Measurements from ENCODE around the gene AJM1. TPM values are rescaled to one million over a fixed set of nuclear protein-coding genes. Genes with fewer than 3 reads are reported as not detected.
"Not testable (repeated sequence)": the region's sequence is repeated elsewhere in the genome, so short reads cannot be mapped to it uniquely, and the experiment has no call there.

The AJM1 gene
- total RNA-seq, 1 donor from 2014 or later = 4.4 TPM

DNA sequence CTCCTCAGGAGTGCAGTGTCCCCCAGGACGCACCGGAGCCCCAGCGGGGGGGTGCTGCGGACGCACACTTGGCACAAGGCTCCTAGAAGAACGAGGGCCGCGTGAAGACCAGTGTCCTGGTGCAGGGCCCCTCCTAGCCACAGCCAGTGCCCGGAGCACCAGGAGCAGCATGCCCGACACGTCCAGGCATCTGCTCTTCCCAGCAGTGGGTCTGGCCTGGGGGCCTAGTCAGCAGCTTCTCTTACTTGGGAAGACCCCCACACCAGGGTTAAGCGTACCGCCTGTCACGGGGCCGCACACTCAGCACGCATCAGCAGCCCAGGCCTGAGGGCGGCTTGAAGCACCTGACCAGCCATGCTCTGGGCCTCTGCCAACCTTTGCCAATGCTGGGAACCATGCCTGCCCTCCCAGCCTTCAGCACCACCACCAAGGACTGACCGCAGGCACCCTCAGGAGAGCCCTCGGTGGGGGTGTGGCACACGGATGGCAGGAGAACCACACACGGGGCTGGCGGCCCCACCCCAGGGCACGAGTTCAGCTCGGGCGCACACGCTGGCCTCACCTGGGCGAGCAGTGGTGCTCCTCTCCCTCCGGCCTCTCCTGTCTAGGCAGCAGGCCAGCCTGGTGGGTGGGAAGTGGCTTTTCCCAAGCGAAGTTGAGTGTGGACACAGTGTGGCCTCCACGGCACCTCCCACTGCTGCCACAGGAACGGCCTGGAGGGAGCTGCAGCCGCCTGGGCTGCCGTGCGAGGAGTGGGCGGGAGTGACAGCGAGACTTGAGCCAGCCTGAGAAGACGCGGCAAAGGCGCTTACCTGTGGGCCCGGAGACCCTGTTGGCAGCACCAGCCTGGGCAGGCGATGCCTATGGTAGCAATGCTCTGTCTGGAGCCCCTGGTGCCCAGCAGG is 12.0 kb upstream of the AJM1 start:
- Mint-ChIP-seq H3K4me1 (ENCODE audit: unreplicated experiment) (no peaks in the 10 kb centered on the region), H3K9me3 (ENCODE audit: unreplicated experiment) (no peaks in the 10 kb centered on the region), H3K4me3 (ENCODE audit: unreplicated experiment) (no peak overlapping the region), H3K27ac (ENCODE audit: unreplicated experiment) (no peak overlapping the region), H3K27me3 (ENCODE audit: unreplicated experiment) (no peaks in the 10 kb centered on the region), H3K36me3 (ENCODE audit: unreplicated experiment) (peaks cover 18% of the 10 kb centered on the region)
- DNase-seq (ENCODE audit: extremely low spot score, unreplicated experiment) = no peak
- TF ChIP-seq CTCF (IDR thresholded peaks at IDR 0.05) = no peak

- Mint-ChIP-seq H3K36me3 (ENCODE audit: unreplicated experiment) (peaks cover 18% of the 10 kb centered on the region), H3K4me3 (ENCODE audit: unreplicated experiment) (no peak overlapping the region), H3K4me1 (ENCODE audit: unreplicated experiment) (no peaks in the 10 kb centered on the region), H3K27ac (ENCODE audit: unreplicated experiment) (no peak overlapping the region), H3K27me3 (ENCODE audit: unreplicated experiment) (no peaks in the 10 kb centered on the region), H3K9me3 (ENCODE audit: unreplicated experiment) (no peaks in the 10 kb centered on the region)
- no peak for DNase-seq (ENCODE audit: extremely low spot score, unreplicated experiment)
- no peak for TF ChIP-seq CTCF (IDR thresholded peaks at IDR 0.05)
Measured at GRCh38 chr9:136831002-136831719, 11.1 kb upstream of the AJM1 start.

GRCh38 chr9:136831720-136832104 is 10.6 kb upstream of the AJM1 start:
- DNase-seq (ENCODE audit: extremely low spot score, unreplicated experiment) = no peak
- Mint-ChIP-seq H3K9me3 (ENCODE audit: unreplicated experiment) (no peaks in the 10 kb centered on the region), H3K4me3 (ENCODE audit: unreplicated experiment) (no peak overlapping the region), H3K27me3 (ENCODE audit: unreplicated experiment) (no peaks in the 10 kb centered on the region), H3K4me1 (ENCODE audit: unreplicated experiment) (no peaks in the 10 kb centered on the region), H3K36me3 (ENCODE audit: unreplicated experiment) (peaks cover 18% of the 10 kb centered on the region), H3K27ac (ENCODE audit: unreplicated experiment) (no peak overlapping the region)
- no peak for TF ChIP-seq CTCF (IDR thresholded peaks at IDR 0.05)

DNA sequence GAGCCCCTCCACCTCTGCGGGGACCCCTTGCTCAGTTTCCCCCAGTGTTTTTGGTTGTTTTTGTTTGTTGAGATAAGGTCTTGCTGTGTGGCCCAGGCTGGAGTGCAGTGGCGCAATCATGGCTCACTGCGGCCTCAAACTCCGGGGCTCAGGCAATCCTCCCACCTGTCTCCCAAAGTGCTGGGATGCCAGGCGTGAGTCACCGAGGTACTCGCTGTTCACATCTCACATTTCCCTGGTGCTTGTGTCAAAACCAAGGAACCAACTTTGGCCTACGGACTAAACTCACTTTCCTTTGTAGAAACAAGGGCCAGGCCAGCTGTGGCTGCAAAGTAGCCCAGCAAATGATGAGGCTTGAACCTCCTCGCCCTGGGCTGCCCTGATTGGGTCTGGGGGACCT is 9.7 kb upstream of the AJM1 start:
- Mint-ChIP-seq H3K36me3 (ENCODE audit: unreplicated experiment) (peaks cover 18% of the 10 kb centered on the region), H3K27ac (ENCODE audit: unreplicated experiment) (peak overlapping the region; percentile 23), H3K9me3 (ENCODE audit: unreplicated experiment) (no peaks in the 10 kb centered on the region), H3K27me3 (ENCODE audit: unreplicated experiment) (no peaks in the 10 kb centered on the region), H3K4me1 (ENCODE audit: unreplicated experiment) (peaks cover under 1% of the 10 kb centered on the region), H3K4me3 (ENCODE audit: unreplicated experiment) (no peak overlapping the region)
- no peak for TF ChIP-seq CTCF (IDR thresholded peaks at IDR 0.05)
- no peak for DNase-seq (ENCODE audit: extremely low spot score, unreplicated experiment)

DNA sequence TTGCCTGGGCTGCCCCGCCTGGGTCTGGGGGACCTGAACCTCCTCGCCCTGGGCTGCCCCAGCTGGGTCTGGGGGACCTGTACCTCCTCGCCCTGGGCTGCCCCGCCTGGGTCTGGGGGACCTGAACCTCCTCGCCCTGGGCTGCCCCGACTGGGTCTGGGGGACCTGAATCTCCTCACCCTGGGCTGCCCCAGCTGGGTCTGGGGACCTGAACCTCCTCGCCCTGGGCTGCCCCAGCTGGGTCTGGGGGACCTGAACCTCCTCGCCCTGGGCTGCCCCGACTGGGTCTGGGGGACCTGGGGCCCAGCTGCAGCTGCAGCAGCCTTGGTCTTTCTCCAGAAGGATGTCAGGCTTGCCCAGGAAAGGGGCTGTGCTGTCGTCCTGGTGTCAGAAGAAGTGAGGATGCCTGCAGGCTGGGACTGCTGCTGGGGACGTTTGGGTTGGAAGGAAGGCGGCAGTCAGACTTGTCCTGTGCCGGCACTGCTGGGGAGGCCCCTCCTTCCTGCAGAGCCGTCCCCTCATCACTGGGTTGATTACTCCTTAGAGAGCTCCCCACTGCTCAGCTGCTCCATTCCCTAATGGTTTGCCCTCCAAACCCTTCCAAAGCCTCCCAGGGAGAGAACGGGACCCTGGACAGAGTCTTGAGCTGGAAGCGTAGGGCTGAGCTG is 8.8 kb upstream of the AJM1 start:
- H3K4me3 Mint-ChIP-seq (ENCODE audit: unreplicated experiment); H3K27me3 Mint-ChIP-seq (ENCODE audit: unreplicated experiment); H3K4me1 Mint-ChIP-seq (ENCODE audit: unreplicated experiment); H3K9me3 Mint-ChIP-seq (ENCODE audit: unreplicated experiment); DNase-seq (ENCODE audit: extremely low spot score, unreplicated experiment): not testable (repeated sequence)
- H3K36me3 Mint-ChIP-seq (ENCODE audit: unreplicated experiment) = peaks cover 18% of the 10 kb centered on the region
- H3K27ac Mint-ChIP-seq (ENCODE audit: unreplicated experiment) = peak overlapping the region; percentile 35

All from osteocyte (in vitro differentiated cells).